GM12872 (cell line): ENCODE data around the gene ABCC10.

Experiments
- CTCF ChIP-seq: IDR thresholded peaks from 3 replicates; pipeline ENCODE4 v1.5.1; 2011; ENCODE audit warnings: low read depth, mild to moderate bottlenecking, low read length, moderate library complexity; ENCODE audit not compliant: insufficient read depth

ABCC10 gene

DNA sequence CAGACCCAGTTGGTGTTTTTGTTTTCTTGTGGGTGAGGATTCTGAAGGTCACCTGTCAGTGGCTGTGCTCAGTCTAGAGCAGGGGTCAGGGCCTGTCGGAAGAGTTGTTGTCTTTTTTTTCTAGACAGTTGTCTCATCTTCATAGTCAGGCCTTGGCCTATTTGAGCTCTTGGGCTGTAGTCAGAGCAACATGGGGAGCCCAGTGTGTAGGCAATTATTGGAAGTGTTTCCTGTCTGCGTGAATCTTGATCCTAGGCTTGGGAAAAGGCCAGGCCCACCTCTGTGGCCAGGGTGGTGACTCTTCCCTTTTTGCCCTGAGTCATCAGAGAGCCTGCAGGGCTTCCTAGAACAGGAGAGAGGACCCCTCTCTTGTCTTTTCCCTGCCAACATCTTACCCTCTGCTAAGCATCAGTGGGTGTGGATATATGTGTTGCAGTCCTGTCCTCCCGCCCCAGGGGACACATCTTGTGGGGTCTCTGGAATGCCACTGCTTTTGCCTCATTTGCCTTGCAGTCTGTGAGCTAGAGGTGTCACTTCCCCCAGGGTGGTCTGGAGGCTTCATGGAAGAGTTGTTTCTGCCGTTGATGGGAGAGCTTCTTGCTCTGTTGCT is 61.4 kb downstream of the ABCC10 start:
- TF ChIP-seq CTCF, result no peak

- TF ChIP-seq CTCF, result no peak
These were observed 62.1 kb downstream of the ABCC10 start for GRCh38 chr6:43489277-43490072.

- TF ChIP-seq CTCF, result no peak
These were observed 63.2 kb downstream of the ABCC10 start for GRCh38 chr6:43490523-43490939.

DNA sequence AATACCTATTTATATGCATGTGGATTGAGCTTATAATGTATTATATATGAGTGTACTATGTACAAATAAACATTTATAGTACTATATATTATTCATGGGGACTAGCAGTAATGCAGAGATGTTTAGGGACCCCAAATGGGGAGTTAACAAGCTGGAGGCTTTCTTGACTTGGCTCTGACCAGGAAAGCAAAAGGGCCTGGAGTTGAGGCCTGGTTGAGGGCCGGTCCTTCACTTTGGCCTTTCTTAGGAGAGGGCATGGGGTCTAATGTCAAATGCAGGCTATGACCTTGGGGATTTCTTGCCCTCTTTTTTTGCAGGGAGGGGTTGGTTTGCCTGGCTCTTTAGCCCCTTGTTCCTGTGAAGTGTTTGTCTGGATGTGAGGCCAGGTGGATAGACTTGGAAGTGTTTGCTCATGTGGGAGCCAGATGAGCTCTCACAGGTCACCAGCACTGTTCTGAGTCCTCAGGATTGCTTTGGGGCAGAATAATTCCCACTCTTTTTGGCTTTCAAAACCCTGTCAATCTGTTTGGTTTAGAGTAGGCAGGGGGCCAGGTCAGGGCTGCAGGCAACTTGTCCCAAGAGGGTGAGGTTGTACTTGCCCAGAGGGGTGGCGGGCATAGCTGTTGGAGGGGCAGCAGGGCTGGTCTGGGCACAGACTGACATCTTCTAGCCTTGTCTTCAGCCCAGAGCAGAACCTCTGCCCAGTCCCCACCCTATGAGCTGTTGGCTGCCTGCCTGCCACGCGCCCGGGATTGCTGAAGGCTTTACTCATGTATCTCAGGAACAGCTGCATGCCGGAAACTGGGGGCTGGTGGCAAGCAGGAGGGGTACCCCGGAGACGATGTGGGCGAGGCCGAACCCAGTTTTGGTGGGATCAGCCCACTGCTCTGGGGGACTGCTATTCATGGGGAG is 64.7 kb downstream of the ABCC10 start:
- TF ChIP-seq CTCF, result no peak

DNA sequence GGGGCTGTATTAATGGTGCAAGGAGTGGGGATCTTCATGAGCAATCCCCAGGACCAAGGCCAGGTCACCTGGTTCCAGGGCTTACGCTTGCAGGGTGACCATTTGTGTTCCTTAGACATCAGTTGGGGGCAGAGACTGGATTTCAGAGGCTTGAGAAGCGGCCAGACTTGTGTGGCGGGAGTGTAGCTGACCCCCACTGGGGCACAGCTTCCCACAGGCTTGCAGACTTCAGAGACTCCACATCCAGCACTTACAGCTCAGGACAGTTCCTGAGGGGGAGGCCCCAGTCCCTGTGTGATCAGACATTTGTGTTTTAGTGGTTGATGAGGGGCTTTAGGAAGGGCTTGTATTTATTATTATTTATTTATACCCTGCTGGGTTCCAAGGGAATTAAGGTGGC is 65.3 kb downstream of the ABCC10 start:
- TF ChIP-seq CTCF, result no peak

- TF ChIP-seq CTCF, result no peak
These were observed 65.9 kb downstream of the ABCC10 start for GRCh38 chr6:43493230-43493629.

GRCh38 chr6:43493833-43494232 is 66.5 kb downstream of the ABCC10 start:
- no peak for TF ChIP-seq CTCF
